CD4-positive, alpha-beta T cell (primary cell): ENCODE measurements around the gene KPNA3. TPM values are rescaled to one million over a fixed set of nuclear protein-coding genes. Genes with fewer than 3 reads are reported as not detected.

Experiments
- ATAC-seq: fragments of 200-7000 bp; cut with Tn5 transposase; one replicate; pipeline ENCODE4 v1.10.0; 2022; ENCODE audit warnings: mild to moderate bottlenecking; ENCODE audit not compliant: poor library complexity
- CTCF ChIA-PET: fragments of 350-600 bp; sonication (Branson Sonifier 250); formaldehyde crosslinking; loops from one replicate; lab custom pipeline; 2021; ENCODE audit warnings: antibody characterized with exemption, inconsistent platforms; lab: Charles Lee
- POLR2A ChIA-PET: fragments of 350-600 bp; sonication (Branson Sonifier 250); formaldehyde crosslinking; loops from one replicate; lab custom pipeline; 2021; ENCODE audit warnings: antibody characterized with exemption, inconsistent platforms; lab: Charles Lee
- DNase-seq, 14 experiments: peaks; one replicate each; pipeline ENCODE4 v3.0.0-alpha.2; 2013 to 2020; ENCODE audit warnings: mixed read lengths in 2 of 14
- H3K27ac ChIP-seq, 2 donors: one replicate each; pipeline versions ENCODE4 v1.5.1 to v1.7.0; 2013; ENCODE audit warnings: low read length in 2 of 2, low read depth in 1 of 2, mild to moderate bottlenecking in 1 of 2
- H3K27me3 ChIP-seq, 2 experiments: 1 replicate in 1 of 2; 2 replicates in 1 of 2; pipeline versions ENCODE4 v1.6.1 to v1.7.0; 2013; ENCODE audit warnings: low read length in 2 of 2, control low read depth in 1 of 2, mild to moderate bottlenecking in 1 of 2, moderate library complexity in 1 of 2; ENCODE audit not compliant: insufficient read depth in 2 of 2, control insufficient read depth in 1 of 2
- H3K36me3 ChIP-seq: one replicate; pipeline ENCODE4 v1.6.1; 2013; ENCODE audit warnings: low read length, control low read depth; ENCODE audit not compliant: insufficient read depth
- H3K4me1 ChIP-seq: one replicate; pipeline ENCODE4 v1.6.1; 2013; ENCODE audit warnings: low read length, control low read depth; ENCODE audit not compliant: insufficient read depth
- H3K4me3 ChIP-seq: one replicate; pipeline ENCODE4 v1.5.1; 2013; ENCODE audit warnings: mild to moderate bottlenecking, low read length, moderate library complexity
- H3K9me3 ChIP-seq, 2 experiments: 1 replicate in 1 of 2; 2 replicates in 1 of 2; pipeline versions ENCODE4 v1.6.1 to v1.7.0; 2013; ENCODE audit warnings: low read length in 2 of 2, mild to moderate bottlenecking in 2 of 2, control low read depth in 1 of 2, moderate library complexity in 1 of 2; ENCODE audit not compliant: control insufficient read depth in 1 of 2, insufficient read depth in 1 of 2
- H3K27ac Mint-ChIP-seq: one replicate; pipeline ENCODE4 v1.8.0; 2020; ENCODE audit warnings: mixed read lengths
- H3K27me3 Mint-ChIP-seq: one replicate; pipeline ENCODE4 v1.8.0; 2021; ENCODE audit warnings: mixed read lengths
- H3K36me3 Mint-ChIP-seq: one replicate; pipeline ENCODE4 v1.8.0; 2021; ENCODE audit warnings: low read depth, mixed read lengths
- H3K4me1 Mint-ChIP-seq: one replicate; pipeline ENCODE4 v1.8.0; 2021; ENCODE audit warnings: low read depth, mixed read lengths
- H3K4me3 Mint-ChIP-seq: one replicate; pipeline ENCODE4 v1.8.0; 2020; ENCODE audit warnings: mild to moderate bottlenecking, mixed read lengths
- H3K9me3 Mint-ChIP-seq: one replicate; pipeline ENCODE4 v1.8.0; 2020; ENCODE audit warnings: mixed read lengths
- CTCF ChIP-seq: fragments of 200-600 bp; IDR thresholded peaks from one replicate; pipeline ENCODE4 v1.8.0; 2022; ENCODE audit warnings: antibody characterized with exemption, mild to moderate bottlenecking
- intact Hi-C, 2 experiments: fragments of 100-400 bp; cut with DNase I in 1 of 2; cut with micrococcal nuclease in 1 of 2; formaldehyde crosslinking; loops; one replicate each; pipeline versions ENCODE4 v1.15.1 to v1.9.0; 2023 to 2025; cut with DNase I, micrococcal nuclease
- total RNA-seq, 174 experiments: library from RNA in 2 of 174; stranded (reverse) in 2 of 174; gene quantifications; one replicate each; pipeline ENCODE4 v1.2.3 and lab custom pipeline; 2021 to 2026

The KPNA3 gene
- total RNA-seq, 2 experiments from 2014 or later, result 15.7 to 17.3 TPM

GRCh38 chr13:49802426-49802825 is 9.9 kb upstream of the KPNA3 start:
- ChIA-PET POLR2A (no interaction called here), CTCF (interaction anchor here (0.7 kb wide), 1 partner anchor 929 kb away, joined by 3 read pairs; no protein-coding TSS in a partner anchor)
- Histone ChIP-seq H3K27me3 (peaks cover 0 to 2% of the 10 kb centered on the region in 2 experiments), H3K9me3 (no peaks in the 10 kb centered on the region), H3K4me3 (no peak overlapping the region), H3K36me3 (no peaks in the 10 kb centered on the region), H3K27ac (no peak overlapping the region), H3K4me1 (no peaks in the 10 kb centered on the region)
- Mint-ChIP-seq H3K4me1 (no peaks in the 10 kb centered on the region), H3K36me3 (no peaks in the 10 kb centered on the region), H3K4me3 (no peak overlapping the region), H3K27me3 (peaks cover 11% of the 10 kb centered on the region), H3K9me3 (no peaks in the 10 kb centered on the region), H3K27ac (no peak overlapping the region)
- DNase-seq, result no peak
- ATAC-seq, result no peak
- intact Hi-C loops, result no loop called here
- no peak for TF ChIP-seq CTCF

GRCh38 chr13:49791711-49792549 is 552 bp downstream of the KPNA3 start:
- H3K4me3 ChIP-seq, result peak overlapping the region; percentile 84
- peak overlapping the region; percentile 95 for H3K27ac Mint-ChIP-seq
- H3K4me1 ChIP-seq, result peaks cover 22% of the 10 kb centered on the region
- H3K36me3 ChIP-seq, result no peaks in the 10 kb centered on the region
- peak overlapping the region in 1 of 2 donors; percentile 83 for H3K27ac ChIP-seq
- peak overlapping the region; percentile 100 for H3K4me3 Mint-ChIP-seq
- DNase-seq, result peak; percentile 6 to 72 (median 30)
- no peaks in the 10 kb centered on the region for H3K27me3 ChIP-seq
- no peak for ATAC-seq
- CTCF ChIA-PET, result interaction anchor here (1.0 to 1.4 kb wide), 3 partner anchors 144 to 1697 kb away, joined by 3 to 4 read pairs (median 4); partner anchors contain the start of genes MED4 and SPRYD7
- no peaks in the 10 kb centered on the region for H3K9me3 ChIP-seq
- TF ChIP-seq CTCF, result no peak
- peaks cover 9% of the 10 kb centered on the region for H3K27me3 Mint-ChIP-seq
- POLR2A ChIA-PET, result interaction anchor here (0.9 to 5.7 kb wide), 21 partner anchors 8 to 1661 kb away, joined by 3 to 45 read pairs (median 9); partner anchors contain the start of genes CAB39L, EBPL, FNDC3A and INTS6
- H3K36me3 Mint-ChIP-seq, result peaks cover 14% of the 10 kb centered on the region
- no peaks in the 10 kb centered on the region for H3K9me3 Mint-ChIP-seq
- intact Hi-C loops, result loop anchor here (2.0 to 10.0 kb wide), 15 partner anchors 55 to 1790 kb away; partner anchors contain the start of genes CAB39L (in 2 of the 2), SETDB2 (in 2 of the 2), SPRYD7 (in 2 of the 2) and EBPL (in 1 of the 2)
- peaks cover 46% of the 10 kb centered on the region for H3K4me1 Mint-ChIP-seq

GRCh38 chr13:49791315-49791710 is 1.2 kb downstream of the KPNA3 start:
- no peak overlapping the region for H3K27ac ChIP-seq
- Mint-ChIP-seq H3K4me1 (peaks cover 52% of the 10 kb centered on the region), H3K9me3 (no peaks in the 10 kb centered on the region), H3K36me3 (peaks cover 14% of the 10 kb centered on the region), H3K4me3 (peak overlapping the region; percentile 100), H3K27ac (peak overlapping the region; percentile 95), H3K27me3 (peaks cover 9% of the 10 kb centered on the region)
- H3K4me1 ChIP-seq, result peaks cover 22% of the 10 kb centered on the region
- no peaks in the 10 kb centered on the region for H3K9me3 ChIP-seq
- no peaks in the 10 kb centered on the region for H3K27me3 ChIP-seq
- DNase-seq, result peak in 6 of 14 experiments; percentile 1 to 45 (median 38)
- no peak for ATAC-seq
- peak overlapping the region; percentile 84 for H3K4me3 ChIP-seq
- intact Hi-C loops, result loop anchor here (5.0 to 10.0 kb wide), 12 partner anchors 56 to 1791 kb away; partner anchors contain the start of genes SPRYD7 (in 2 of the 2), CAB39L (in 1 of the 2), FNDC3A (in 1 of the 2) and INTS6 (in 1 of the 2)
- TF ChIP-seq CTCF, result no peak
- CTCF ChIA-PET, result interaction anchor here (1.0 to 1.4 kb wide), 3 partner anchors 145 to 1697 kb away, joined by 3 to 4 read pairs (median 4); partner anchors contain the start of genes MED4 and SPRYD7
- no peaks in the 10 kb centered on the region for H3K36me3 ChIP-seq
- POLR2A ChIA-PET, result interaction anchor here (0.8 to 5.7 kb wide), 16 partner anchors 8 to 1662 kb away, joined by 3 to 45 read pairs (median 10); partner anchors contain the start of genes CAB39L, EBPL, FNDC3A and INTS6
